A549 (cell line): ENCODE data around the gene NEDD9.

Experiments
- BHLHE40 ChIP-seq: IDR thresholded peaks from 2 replicates; pipeline ENCODE4 v1.6.1; 2012; ENCODE audit warnings: low read depth, low read length, inconsistent platforms
- CHD2 ChIP-seq: fragments of 150-350 bp; IDR thresholded peaks from 2 replicates; pipeline ENCODE4 v1.6.1; 2014; ENCODE audit warnings: low read length; ENCODE audit not compliant: partially characterized antibody
- CTCF ChIP-seq: fragments of >200 bp; sonication (Bioruptor Twin); formaldehyde crosslinking; IDR thresholded peaks from 3 replicates; pipeline ENCODE4 v1.5.1; 2016
- E2F6 ChIP-seq: IDR thresholded peaks from 2 replicates; pipeline ENCODE4 v1.6.1; 2012; ENCODE audit warnings: low read depth, borderline replicate concordance
- EP300 ChIP-seq, 2 experiments: fragments of >200 bp; sonication (Bioruptor Twin); formaldehyde crosslinking; IDR thresholded peaks; 2 replicates in 1 of 2; 3 replicates in 1 of 2; pipeline ENCODE4 v1.6.1; 2016 to 2017
- JUNB ChIP-seq: fragments of >200 bp; sonication (Bioruptor Twin); formaldehyde crosslinking; IDR thresholded peaks from 2 replicates; pipeline ENCODE4 v1.6.1; 2016
- MYC ChIP-seq: IDR thresholded peaks from 2 replicates; pipeline ENCODE4 v1.6.1; 2012; ENCODE audit warnings: mild to moderate bottlenecking, inconsistent platforms, low read length, improper control_type of control experiment, borderline replicate concordance
- POLR2A ChIP-seq: IDR thresholded peaks from 2 replicates; pipeline ENCODE4 v1.6.1; 2012; ENCODE audit warnings: mild to moderate bottlenecking, low read length
- RAD21 ChIP-seq, 2 experiments: fragments of >200 bp in 1 of 2; sonication (Bioruptor Twin) in 1 of 2; formaldehyde crosslinking in 1 of 2; IDR thresholded peaks in 1 of 2; conservative IDR thresholded peaks in 1 of 2; 2 replicates in 1 of 2; 3 replicates in 1 of 2; pipeline ENCODE4 v1.6.1; 2012 to 2018; ENCODE audit warnings: inconsistent platforms in 1 of 2
- RNF2 ChIP-seq: fragments of 200-600 bp; sonication (generic); IDR thresholded peaks from 2 replicates; pipeline ENCODE4 v1.6.1; 2016; ENCODE audit warnings: low read depth, mild to moderate bottlenecking, antibody characterized with exemption, moderate library complexity, borderline replicate concordance
- SREBF2 ChIP-seq: fragments of 450-650 bp; IDR thresholded peaks from 2 replicates; pipeline ENCODE4 v1.6.1; 2014; ENCODE audit warnings: mild to moderate bottlenecking, moderate library complexity
- TF ChIP-seq, protein P1 (sequence below): fragments of 200-600 bp; sonication (generic); IDR thresholded peaks from 2 replicates; pipeline ENCODE4 v1.6.1; 2016; ENCODE audit warnings: antibody characterized with exemption, mild to moderate bottlenecking, moderate library complexity
- TF ChIP-seq, protein P2 (sequence below): IDR thresholded peaks from 2 replicates; pipeline ENCODE4 v1.6.1; 2012
- TF ChIP-seq, protein P3 (sequence below): fragments of 250-450 bp; sonication (Bioruptor Pico); IDR thresholded peaks from 2 replicates; pipeline ENCODE4 v1.5.0; 2020; ENCODE audit warnings: low read depth, mild to moderate bottlenecking, moderate library complexity

GRCh38 chr6:11229655-11230046 is 2.8 kb downstream of the NEDD9 start:
- TF ChIP-seq CTCF = no peak
- no peak for TF ChIP-seq EP300 (IDR thresholded peaks at IDR 0.05)
- TF ChIP-seq JUNB = no peak
- TF ChIP-seq CHD2 = no peak
- no peak for TF ChIP-seq RAD21 (conservative IDR thresholded peaks at IDR 0.05 in 1 of 2, IDR thresholded peaks at IDR 0.05 in 1 of 2)
- no peak for TF ChIP-seq MYC
- TF ChIP-seq POLR2A = no peak
- TF ChIP-seq RNF2 = no peak
- TF ChIP-seq, protein P1, sequence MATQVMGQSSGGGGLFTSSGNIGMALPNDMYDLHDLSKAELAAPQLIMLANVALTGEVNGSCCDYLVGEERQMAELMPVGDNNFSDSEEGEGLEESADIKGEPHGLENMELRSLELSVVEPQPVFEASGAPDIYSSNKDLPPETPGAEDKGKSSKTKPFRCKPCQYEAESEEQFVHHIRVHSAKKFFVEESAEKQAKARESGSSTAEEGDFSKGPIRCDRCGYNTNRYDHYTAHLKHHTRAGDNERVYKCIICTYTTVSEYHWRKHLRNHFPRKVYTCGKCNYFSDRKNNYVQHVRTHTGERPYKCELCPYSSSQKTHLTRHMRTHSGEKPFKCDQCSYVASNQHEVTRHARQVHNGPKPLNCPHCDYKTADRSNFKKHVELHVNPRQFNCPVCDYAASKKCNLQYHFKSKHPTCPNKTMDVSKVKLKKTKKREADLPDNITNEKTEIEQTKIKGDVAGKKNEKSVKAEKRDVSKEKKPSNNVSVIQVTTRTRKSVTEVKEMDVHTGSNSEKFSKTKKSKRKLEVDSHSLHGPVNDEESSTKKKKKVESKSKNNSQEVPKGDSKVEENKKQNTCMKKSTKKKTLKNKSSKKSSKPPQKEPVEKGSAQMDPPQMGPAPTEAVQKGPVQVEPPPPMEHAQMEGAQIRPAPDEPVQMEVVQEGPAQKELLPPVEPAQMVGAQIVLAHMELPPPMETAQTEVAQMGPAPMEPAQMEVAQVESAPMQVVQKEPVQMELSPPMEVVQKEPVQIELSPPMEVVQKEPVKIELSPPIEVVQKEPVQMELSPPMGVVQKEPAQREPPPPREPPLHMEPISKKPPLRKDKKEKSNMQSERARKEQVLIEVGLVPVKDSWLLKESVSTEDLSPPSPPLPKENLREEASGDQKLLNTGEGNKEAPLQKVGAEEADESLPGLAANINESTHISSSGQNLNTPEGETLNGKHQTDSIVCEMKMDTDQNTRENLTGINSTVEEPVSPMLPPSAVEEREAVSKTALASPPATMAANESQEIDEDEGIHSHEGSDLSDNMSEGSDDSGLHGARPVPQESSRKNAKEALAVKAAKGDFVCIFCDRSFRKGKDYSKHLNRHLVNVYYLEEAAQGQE = no peak
- TF ChIP-seq, protein P2, sequence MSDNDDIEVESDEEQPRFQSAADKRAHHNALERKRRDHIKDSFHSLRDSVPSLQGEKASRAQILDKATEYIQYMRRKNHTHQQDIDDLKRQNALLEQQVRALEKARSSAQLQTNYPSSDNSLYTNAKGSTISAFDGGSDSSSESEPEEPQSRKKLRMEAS = no peak
- no peak for TF ChIP-seq SREBF2
- TF ChIP-seq E2F6 = no peak
- no peak for TF ChIP-seq BHLHE40
- TF ChIP-seq, protein P3, sequence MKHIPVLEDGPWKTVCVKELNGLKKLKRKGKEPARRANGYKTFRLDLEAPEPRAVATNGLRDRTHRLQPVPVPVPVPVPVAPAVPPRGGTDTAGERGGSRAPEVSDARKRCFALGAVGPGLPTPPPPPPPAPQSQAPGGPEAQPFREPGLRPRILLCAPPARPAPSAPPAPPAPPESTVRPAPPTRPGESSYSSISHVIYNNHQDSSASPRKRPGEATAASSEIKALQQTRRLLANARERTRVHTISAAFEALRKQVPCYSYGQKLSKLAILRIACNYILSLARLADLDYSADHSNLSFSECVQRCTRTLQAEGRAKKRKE (CRISPR knock-in tag) = no peak
